ENCODE measurements around the gene KHNYN.
"Not testable (repeated sequence)": the region's sequence is repeated elsewhere in the genome, so short reads cannot be mapped to it uniquely, and the experiment has no call there.

The KHNYN gene

GRCh38 chr14:24429395-24430142 lies at the start of gene KHNYN, which contains the start of gene CBLN3:
KHNYN (plus strand) TSS chr14:24429954; CDS start chr14:24430731, 777 bp downstream.
CBLN3 (minus strand) TSS chr14:24429668; CDS start chr14:24429054, 614 bp downstream.
- peak; percentile 40 to 90 (median 82) for DNase-seq
- intact Hi-C loops (cut with DNase I) = no loop called here

GRCh38 chr14:24381363-24382063 lies 48.2 kb upstream of the KHNYN start:
- peak in 1 of 42 donors; percentile 26 for DNase-seq
- intact Hi-C loops (cut with DNase I) = no loop called here

- intact Hi-C loops (cut with DNase I) = no loop called here
These were observed 47.7 kb upstream of the KHNYN start for GRCh38 chr14:24382064-24382371.

GRCh38 chr14:24384169-24384568 lies 45.6 kb upstream of the KHNYN start:
- intact Hi-C loops (cut with DNase I) = no loop called here
- no peak for DNase-seq

More at GRCh38 chr14:24382064-24382371, 47.7 kb upstream of the KHNYN start:
- no peak for DNase-seq

- intact Hi-C loops (cut with DNase I) = no loop called here
- no peak for DNase-seq
These were observed 44.2 kb upstream of the KHNYN start for GRCh38 chr14:24385524-24385923.

- DNase-seq = no peak
- intact Hi-C loops (cut with DNase I) = no loop called here
These were observed 42.8 kb upstream of the KHNYN start for GRCh38 chr14:24387009-24387345.

GRCh38 chr14:24387579-24387978 lies 42.2 kb upstream of the KHNYN start:
- intact Hi-C loops (cut with DNase I); DNase-seq: not testable (repeated sequence)

GRCh38 chr14:24388474-24389179 lies 41.1 kb upstream of the KHNYN start:
- intact Hi-C loops (cut with DNase I) = no loop called here

GRCh38 chr14:24389226-24389848 lies 40.4 kb upstream of the KHNYN start:
- intact Hi-C loops (cut with DNase I) = no loop called here

More at GRCh38 chr14:24388474-24389179, 41.1 kb upstream of the KHNYN start:
- no peak for DNase-seq

GRCh38 chr14:24390701-24391468 lies 38.9 kb upstream of the KHNYN start:
- peak in 1 of 42 donors; percentile 7 for DNase-seq
- intact Hi-C loops (cut with DNase I) = no loop called here

More at GRCh38 chr14:24389226-24389848, 40.4 kb upstream of the KHNYN start:
- no peak for DNase-seq

GRCh38 chr14:24392325-24393091 lies 37.2 kb upstream of the KHNYN start:
- intact Hi-C loops (cut with DNase I) = no loop called here
- no peak for DNase-seq

GRCh38 chr14:24394275-24394674 lies 35.5 kb upstream of the KHNYN start:
- peak in 3 of 42 donors; percentile 5 to 26 (median 11) for DNase-seq
- intact Hi-C loops (cut with DNase I) = no loop called here

- DNase-seq = peak in 4 of 42 donors; percentile 6 to 28 (median 11)
- intact Hi-C loops (cut with DNase I) = no loop called here
These were observed 33.9 kb upstream of the KHNYN start for GRCh38 chr14:24395609-24396582.

GRCh38 chr14:24397639-24398292 lies 32.0 kb upstream of the KHNYN start:
- no peak for DNase-seq
- intact Hi-C loops (cut with DNase I) = no loop called here

GRCh38 chr14:24398293-24398652 lies 31.5 kb upstream of the KHNYN start:
- intact Hi-C loops (cut with DNase I) = no loop called here
- DNase-seq = peak in 1 of 42 donors; percentile 27
